Measurements from ENCODE around the gene CIT. TPM values are rescaled to one million over a fixed set of nuclear protein-coding genes. Genes with fewer than 3 reads are reported as not detected.
"Not testable (repeated sequence)": the region's sequence is repeated elsewhere in the genome, so short reads cannot be mapped to it uniquely, and the experiment has no call there.

Gene CIT
- total RNA-seq, 2 donors from 2014 or later = 64.2 to 88.1 TPM

GRCh38 chr12:119720349-119720748 is 156.8 kb downstream of the CIT start:
- no peak overlapping the region for H3K27ac Mint-ChIP-seq
- H3K9me3 Mint-ChIP-seq = no peaks in the 10 kb centered on the region
- ATAC-seq (replicated peaks) = no peak
- peaks cover 8% of the 10 kb centered on the region for H3K36me3 Mint-ChIP-seq (ENCODE audit: low read depth)
- H3K27me3 Mint-ChIP-seq = no peaks in the 10 kb centered on the region
- H3K4me3 Mint-ChIP-seq = no peak overlapping the region
- peaks cover 1% of the 10 kb centered on the region for H3K4me1 Mint-ChIP-seq

DNA sequence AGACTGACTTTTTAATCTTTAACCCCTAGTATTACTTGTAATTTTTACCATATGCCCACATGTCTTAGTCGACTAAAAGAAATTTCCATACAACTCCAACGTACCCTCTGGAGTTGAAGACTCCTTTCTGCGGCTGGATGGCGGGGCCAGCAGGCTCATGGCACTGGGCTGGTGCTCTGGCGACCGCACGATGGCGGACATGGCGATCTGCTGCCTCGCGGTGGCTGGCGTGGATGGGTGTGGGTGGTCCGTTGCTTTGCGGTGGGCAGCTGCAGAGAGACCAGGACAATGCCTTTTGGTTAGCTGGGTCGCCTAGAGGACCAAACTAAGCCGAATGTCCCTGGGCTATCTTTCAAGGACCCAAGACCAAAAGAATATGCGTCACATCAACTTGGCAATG is 159.0 kb downstream of the CIT start:
- ATAC-seq (replicated peaks) = no peak
- H3K36me3 Mint-ChIP-seq (ENCODE audit: low read depth) = peaks cover 13% of the 10 kb centered on the region
- H3K27ac Mint-ChIP-seq = no peak overlapping the region
- peaks cover 3% of the 10 kb centered on the region for H3K9me3 Mint-ChIP-seq
- no peaks in the 10 kb centered on the region for H3K27me3 Mint-ChIP-seq
- peaks cover 5% of the 10 kb centered on the region for H3K4me1 Mint-ChIP-seq
- no peak overlapping the region for H3K4me3 Mint-ChIP-seq

DNA sequence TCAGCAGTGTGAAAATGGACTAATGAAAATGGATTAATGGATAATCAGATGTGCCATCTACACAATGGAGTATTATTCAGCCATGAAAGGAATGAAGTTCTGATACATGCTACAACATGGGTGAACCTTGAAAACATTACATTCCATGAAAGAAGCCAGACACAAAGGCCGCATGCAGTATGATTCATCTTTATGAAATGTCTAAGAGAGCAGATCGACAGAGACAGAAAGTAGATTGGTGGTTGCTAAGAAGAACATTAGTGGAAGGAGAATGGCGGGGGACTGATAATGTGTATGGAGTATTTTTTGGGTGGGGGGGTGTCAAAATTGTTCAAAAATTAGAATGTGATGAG is 161.9 kb downstream of the CIT start:
- Mint-ChIP-seq H3K36me3 (ENCODE audit: low read depth) (peaks cover 26% of the 10 kb centered on the region), H3K27me3 (no peaks in the 10 kb centered on the region), H3K4me1 (peaks cover 5% of the 10 kb centered on the region), H3K27ac (no peak overlapping the region), H3K9me3 (peaks cover 3% of the 10 kb centered on the region), H3K4me3 (no peak overlapping the region)
- ATAC-seq (replicated peaks) = no peak

DNA sequence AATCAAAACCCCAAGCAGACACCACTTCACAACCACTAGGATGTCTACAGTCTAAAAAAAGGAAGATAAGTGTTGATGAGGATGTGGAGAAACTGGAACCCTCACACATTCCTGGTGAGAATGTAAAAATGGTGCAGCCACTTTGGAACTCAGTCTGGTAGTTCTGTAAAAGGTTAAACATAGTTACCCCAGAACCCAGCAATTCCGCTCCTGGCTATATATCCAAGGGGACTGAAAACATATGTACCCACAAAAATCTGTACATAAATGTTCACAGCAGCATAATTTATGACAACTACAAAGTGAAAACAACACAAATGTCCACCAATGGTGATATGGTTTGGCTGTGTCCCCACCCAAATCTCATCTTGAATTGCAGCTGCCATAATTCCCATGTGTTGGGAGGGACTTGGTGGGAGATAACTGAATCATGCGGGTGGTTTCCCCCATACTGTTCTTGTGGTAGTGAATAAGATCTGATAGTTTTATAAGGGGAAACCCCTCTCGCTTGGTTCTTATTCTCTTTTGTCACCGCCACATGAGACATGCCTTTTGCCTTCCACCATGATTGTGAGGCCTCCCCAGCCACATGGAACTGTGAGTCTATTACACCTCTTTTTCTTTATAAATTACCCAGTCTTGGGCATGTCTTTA is 162.4 kb downstream of the CIT start:
- Mint-ChIP-seq H3K27me3 (no peaks in the 10 kb centered on the region), H3K4me3 (no peak overlapping the region), H3K27ac (no peak overlapping the region), H3K36me3 (ENCODE audit: low read depth) (peaks cover 26% of the 10 kb centered on the region), H3K9me3 (peaks cover 3% of the 10 kb centered on the region), H3K4me1 (peaks cover 5% of the 10 kb centered on the region)
- ATAC-seq (replicated peaks) = no peak

DNA sequence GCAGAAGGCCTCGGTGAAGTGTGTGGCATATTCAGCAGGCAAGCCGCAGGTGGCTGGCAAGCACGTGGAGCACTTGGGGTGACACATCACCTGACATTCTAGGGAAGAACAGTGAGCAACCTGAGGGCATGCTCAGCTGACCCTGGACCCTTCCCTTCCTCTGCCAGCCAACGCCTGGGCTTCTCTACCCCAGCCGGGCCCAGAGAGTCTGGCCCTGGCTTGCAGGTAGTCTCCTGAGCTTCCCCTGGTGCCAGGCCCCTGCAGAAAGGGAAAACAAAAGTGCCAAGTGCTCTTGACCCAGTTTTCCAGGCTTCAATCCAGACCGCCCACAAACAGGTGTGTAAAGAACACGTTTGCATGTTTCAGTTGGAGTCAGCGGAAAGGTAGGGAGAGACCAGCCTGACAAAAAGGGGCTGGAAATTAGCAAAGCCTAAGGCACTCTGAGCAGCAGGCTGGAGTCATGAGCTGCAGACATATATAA is 163.5 kb downstream of the CIT start:
- no peak overlapping the region for H3K27ac Mint-ChIP-seq
- H3K4me1 Mint-ChIP-seq = peaks cover 5% of the 10 kb centered on the region
- H3K9me3 Mint-ChIP-seq = peaks cover 3% of the 10 kb centered on the region
- no peak overlapping the region for H3K4me3 Mint-ChIP-seq
- peaks cover 23% of the 10 kb centered on the region for H3K36me3 Mint-ChIP-seq (ENCODE audit: low read depth)
- H3K27me3 Mint-ChIP-seq = no peaks in the 10 kb centered on the region
- no peak for ATAC-seq (replicated peaks)

- Mint-ChIP-seq H3K27ac (no peak overlapping the region), H3K36me3 (ENCODE audit: low read depth) (peaks cover 18% of the 10 kb centered on the region)
Observed at GRCh38 chr12:119712721-119713120, 164.4 kb downstream of the CIT start.

DNA sequence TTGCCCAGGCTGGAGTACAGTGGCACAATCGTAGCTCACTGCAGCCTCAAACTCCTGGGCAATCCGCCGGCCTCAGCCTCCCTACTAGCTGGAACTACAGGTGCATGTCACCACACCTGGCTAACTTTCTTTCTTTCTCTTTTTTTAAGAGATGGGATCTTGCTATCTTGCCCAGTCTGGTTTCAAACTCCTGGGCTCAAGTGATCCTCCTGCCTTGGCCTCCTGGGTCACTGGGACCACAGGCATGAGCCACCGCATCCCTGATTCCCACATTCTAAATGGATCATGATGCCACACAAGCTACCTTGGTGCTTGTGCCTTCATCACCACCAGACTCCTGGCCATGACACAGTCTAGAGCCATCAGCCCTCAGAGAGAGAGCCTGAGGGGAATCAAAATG is 165.4 kb downstream of the CIT start:
- Mint-ChIP-seq H3K27ac (no peak overlapping the region), H3K27me3 (no peaks in the 10 kb centered on the region), H3K9me3 (peaks cover 3% of the 10 kb centered on the region), H3K4me1 (peaks cover 5% of the 10 kb centered on the region), H3K36me3 (ENCODE audit: low read depth) (peaks cover 18% of the 10 kb centered on the region), H3K4me3 (no peak overlapping the region)
- no peak for ATAC-seq (replicated peaks)

More at GRCh38 chr12:119712721-119713120, 164.4 kb downstream of the CIT start:
- H3K4me1 Mint-ChIP-seq = peaks cover 5% of the 10 kb centered on the region
- H3K4me3 Mint-ChIP-seq = no peak overlapping the region
- H3K27me3 Mint-ChIP-seq = no peaks in the 10 kb centered on the region
- H3K9me3 Mint-ChIP-seq = peaks cover 3% of the 10 kb centered on the region
- ATAC-seq (replicated peaks) = no peak

DNA sequence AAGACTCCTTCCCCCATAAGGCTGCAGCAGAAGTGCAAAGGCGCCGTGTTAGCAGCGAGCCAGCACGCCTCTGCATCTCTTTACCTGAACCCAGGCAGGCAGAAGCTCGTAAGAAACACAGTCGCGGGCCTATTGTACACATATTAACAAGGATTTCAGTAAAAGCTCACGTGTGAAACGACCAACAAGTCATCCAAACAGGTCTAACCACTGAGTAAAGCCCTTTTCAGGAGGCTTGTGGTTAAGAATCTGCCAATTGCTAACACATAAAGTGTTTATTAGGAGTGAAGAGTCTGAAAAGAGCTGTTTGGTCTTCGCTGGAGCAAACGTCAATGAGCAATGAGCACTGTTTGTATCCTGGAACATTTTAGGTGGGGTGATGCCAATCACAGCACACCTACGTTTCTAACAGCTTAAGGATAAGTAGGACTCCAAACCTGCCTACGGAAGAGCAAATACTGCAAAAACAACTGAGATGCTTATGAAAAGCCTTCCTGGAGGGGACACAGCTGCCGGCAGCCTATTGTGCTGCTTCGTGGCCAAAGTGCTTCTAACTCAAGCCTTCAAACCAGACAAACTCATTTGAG is 166.1 kb downstream of the CIT start:
- H3K9me3 Mint-ChIP-seq = peaks cover 3% of the 10 kb centered on the region
- H3K4me1 Mint-ChIP-seq = peaks cover 5% of the 10 kb centered on the region
- no peaks in the 10 kb centered on the region for H3K27me3 Mint-ChIP-seq
- H3K36me3 Mint-ChIP-seq (ENCODE audit: low read depth) = peaks cover 18% of the 10 kb centered on the region
- ATAC-seq (replicated peaks) = no peak
- H3K27ac Mint-ChIP-seq = no peak overlapping the region
- H3K4me3 Mint-ChIP-seq = no peak overlapping the region

- Mint-ChIP-seq H3K36me3 (ENCODE audit: low read depth) (peaks cover 18% of the 10 kb centered on the region), H3K4me1 (peaks cover 5% of the 10 kb centered on the region), H3K27ac (no peak overlapping the region), H3K27me3 (no peaks in the 10 kb centered on the region), H3K4me3 (no peak overlapping the region), H3K9me3 (peaks cover 3% of the 10 kb centered on the region)
- no peak for ATAC-seq (replicated peaks)
Observed at GRCh38 chr12:119710374-119710964, 166.7 kb downstream of the CIT start.

DNA sequence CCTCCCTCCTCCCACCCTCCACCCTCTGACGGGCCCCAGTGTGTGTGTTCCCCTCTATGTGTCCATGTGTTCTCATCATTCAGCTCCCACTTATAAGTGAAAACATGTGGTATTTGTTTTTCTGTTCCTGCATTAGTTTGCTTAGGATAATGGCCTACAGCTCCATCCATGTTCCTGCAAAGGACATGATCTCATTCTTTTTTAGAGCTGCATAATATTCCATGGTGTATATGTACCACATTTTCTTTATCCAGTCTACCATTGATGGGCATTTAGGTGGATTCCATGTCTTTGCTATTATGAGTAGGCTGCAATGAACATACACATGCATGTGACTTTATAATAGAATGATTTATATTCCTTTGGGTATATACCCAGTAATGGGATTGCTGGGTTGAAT is 170.7 kb downstream of the CIT start:
- H3K36me3 Mint-ChIP-seq (ENCODE audit: low read depth); H3K4me3 Mint-ChIP-seq; H3K9me3 Mint-ChIP-seq; H3K27me3 Mint-ChIP-seq; H3K4me1 Mint-ChIP-seq; ATAC-seq (replicated peaks); H3K27ac Mint-ChIP-seq: not testable (repeated sequence)

DNA sequence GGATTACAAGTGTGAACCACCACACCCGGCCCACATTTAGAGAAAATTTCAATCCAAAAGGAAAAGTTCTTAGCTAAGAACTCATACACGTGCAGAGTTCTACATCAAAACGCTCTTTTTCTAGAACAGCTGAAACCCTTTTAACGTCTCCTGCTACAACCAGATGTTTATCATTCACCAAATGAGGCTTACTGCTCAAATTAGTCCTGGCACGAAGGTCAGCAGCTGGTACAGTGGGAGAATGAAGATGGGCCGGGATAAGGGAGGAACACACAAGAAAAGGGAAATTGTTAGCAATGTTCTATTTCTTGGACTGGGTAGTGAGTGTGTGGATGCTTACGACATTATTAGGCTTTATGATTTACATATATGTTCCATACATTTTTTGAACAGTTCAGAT is 171.9 kb downstream of the CIT start:
- no peaks in the 10 kb centered on the region for H3K9me3 Mint-ChIP-seq
- H3K4me3 Mint-ChIP-seq = no peak overlapping the region
- no peak overlapping the region for H3K27ac Mint-ChIP-seq
- ATAC-seq (replicated peaks) = no peak
- no peaks in the 10 kb centered on the region for H3K4me1 Mint-ChIP-seq
- H3K36me3 Mint-ChIP-seq (ENCODE audit: low read depth) = no peaks in the 10 kb centered on the region
- no peaks in the 10 kb centered on the region for H3K27me3 Mint-ChIP-seq

- Mint-ChIP-seq H3K9me3 (no peaks in the 10 kb centered on the region), H3K4me1 (no peaks in the 10 kb centered on the region), H3K27ac (no peak overlapping the region), H3K27me3 (no peaks in the 10 kb centered on the region), H3K36me3 (ENCODE audit: low read depth) (no peaks in the 10 kb centered on the region), H3K4me3 (no peak overlapping the region)
- no peak for ATAC-seq (replicated peaks)
Observed at GRCh38 chr12:119704065-119704747, 172.9 kb downstream of the CIT start.

- Mint-ChIP-seq H3K9me3 (no peaks in the 10 kb centered on the region), H3K27ac (no peak overlapping the region), H3K27me3 (no peaks in the 10 kb centered on the region), H3K4me3 (no peak overlapping the region), H3K4me1 (no peaks in the 10 kb centered on the region), H3K36me3 (ENCODE audit: low read depth) (no peaks in the 10 kb centered on the region)
- no peak for ATAC-seq (replicated peaks)
Observed at GRCh38 chr12:119700078-119700477, 177.0 kb downstream of the CIT start.

GRCh38 chr12:119699199-119699760 is 177.8 kb downstream of the CIT start:
- Mint-ChIP-seq H3K9me3 (no peaks in the 10 kb centered on the region), H3K4me1 (no peaks in the 10 kb centered on the region), H3K27ac (no peak overlapping the region), H3K36me3 (ENCODE audit: low read depth) (no peaks in the 10 kb centered on the region), H3K4me3 (no peak overlapping the region), H3K27me3 (no peaks in the 10 kb centered on the region)
- no peak for ATAC-seq (replicated peaks)
